Suprapubic skin (tissue), 4 donors: Measurements from ENCODE around the gene ZNF740. TPM values are rescaled to one million over a fixed set of nuclear protein-coding genes. Genes with fewer than 3 reads are reported as not detected.
"Not testable (repeated sequence)": the region's sequence is repeated elsewhere in the genome, so short reads cannot be mapped to it uniquely, and the experiment has no call there.

Experiments
- DNase-seq, 2 donors: peaks; one replicate each; pipeline ENCODE4 v3.0.0-alpha.2; 2019; ENCODE audit warnings: low spot score in 2 of 2
- H3K27ac ChIP-seq: fragments of 200-600 bp; sonication (generic); one replicate; pipeline ENCODE4 v1.5.1; 2019
- H3K27me3 ChIP-seq: fragments of 200-600 bp; sonication (generic); one replicate; pipeline ENCODE4 v1.5.1; 2019
- H3K36me3 ChIP-seq: fragments of 200-600 bp; sonication (generic); one replicate; pipeline ENCODE4 v1.5.1; 2019
- H3K4me1 ChIP-seq: fragments of 200-600 bp; sonication (generic); one replicate; pipeline ENCODE4 v1.5.1; 2019
- H3K4me3 ChIP-seq: fragments of 200-600 bp; sonication (generic); one replicate; pipeline ENCODE4 v1.5.1; 2019; ENCODE audit warnings: mild to moderate bottlenecking
- H3K9me3 ChIP-seq: fragments of 200-600 bp; sonication (generic); one replicate; pipeline ENCODE4 v1.5.1; 2019
- EP300 ChIP-seq: sonication (generic); formaldehyde crosslinking; IDR thresholded peaks from one replicate; pipeline ENCODE4 v1.6.1; 2017; ENCODE audit warnings: antibody characterized with exemption
- POLR2A ChIP-seq, 2 donors: fragments of 450-650 bp; IDR thresholded peaks; one replicate each; pipeline ENCODE4 v1.6.1; 2017; ENCODE audit warnings: antibody characterized with exemption in 2 of 2, mild to moderate bottlenecking in 2 of 2, moderate library complexity in 2 of 2
- POLR2AphosphoS5 ChIP-seq, 3 donors: sonication (generic); formaldehyde crosslinking; IDR thresholded peaks; one replicate each; pipeline ENCODE4 v1.6.1; 2017; ENCODE audit warnings: antibody characterized with exemption in 3 of 3
- WGBS: methylation state at CpG from one replicate; pipeline ENCODE4 v1.1.5; 2018; 5-methylcytosine and 5-hydroxymethylcytosine counted together
- total RNA-seq, 4 donors: library from RNA; depleted of rRNA; stranded (reverse); fragments of >200 nt; gene quantifications; one replicate each; pipeline ENCODE4 v1.1.0, GENCODE V29; 2016
- TF ChIP-seq, protein P1 (sequence below), 2 donors: fragments of 200-600 bp in 1 of 2; fragments of 450-650 bp in 1 of 2; sonication (generic) in 1 of 2; IDR thresholded peaks; one replicate each; pipeline ENCODE4 v1.5.1; 2016 to 2019; ENCODE audit warnings: antibody characterized with exemption in 2 of 2, mild to moderate bottlenecking in 1 of 2, moderate library complexity in 1 of 2

ZNF740 gene
- total RNA-seq, 4 donors from 2014 or later, result 5.9 to 38.9 (median 15.2) TPM

DNA sequence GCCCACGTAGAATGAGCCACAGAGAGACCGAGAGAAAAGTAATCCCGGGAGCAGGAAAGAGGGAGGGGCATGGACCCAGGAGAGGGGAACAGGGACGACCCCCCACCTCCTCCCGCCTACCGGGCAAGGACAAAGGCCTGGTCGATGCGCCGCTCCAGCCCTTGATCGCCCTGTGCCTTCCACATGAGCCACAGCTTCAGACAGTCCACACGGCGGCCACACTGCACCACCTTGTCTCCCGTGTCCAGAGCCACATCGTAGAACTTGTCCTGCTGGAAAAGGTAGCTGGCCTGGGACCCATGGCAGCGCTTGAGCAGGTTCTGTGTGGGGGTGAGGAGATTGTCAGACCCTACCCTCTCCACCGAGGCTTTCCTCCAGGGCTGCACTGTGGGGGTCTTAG, 20.5 kb upstream of the ZNF740 start:
- Histone ChIP-seq H3K9me3 (no peaks in the 10 kb centered on the region), H3K4me3 (no peak overlapping the region), H3K27ac (no peak overlapping the region), H3K36me3 (peaks cover 7% of the 10 kb centered on the region), H3K4me1 (peaks cover 4% of the 10 kb centered on the region), H3K27me3 (no peaks in the 10 kb centered on the region)
- 87% methylated on average over 16 of the region's 16 CpGs for WGBS
- TF ChIP-seq EP300 (no peak), POLR2A (IDR thresholded peaks at IDR 0.05) (no peak)
- no peak for DNase-seq

GRCh38 chr12:53160673-53161072, 19.8 kb upstream of the ZNF740 start:
- Histone ChIP-seq H3K4me1 (peaks cover 4% of the 10 kb centered on the region), H3K36me3 (peaks cover 8% of the 10 kb centered on the region), H3K27me3 (no peaks in the 10 kb centered on the region), H3K9me3 (no peaks in the 10 kb centered on the region), H3K4me3 (no peak overlapping the region), H3K27ac (no peak overlapping the region)
- 86% methylated on average over 2 of the region's 2 CpGs for WGBS
- DNase-seq, result no peak
- TF ChIP-seq, protein P1, sequence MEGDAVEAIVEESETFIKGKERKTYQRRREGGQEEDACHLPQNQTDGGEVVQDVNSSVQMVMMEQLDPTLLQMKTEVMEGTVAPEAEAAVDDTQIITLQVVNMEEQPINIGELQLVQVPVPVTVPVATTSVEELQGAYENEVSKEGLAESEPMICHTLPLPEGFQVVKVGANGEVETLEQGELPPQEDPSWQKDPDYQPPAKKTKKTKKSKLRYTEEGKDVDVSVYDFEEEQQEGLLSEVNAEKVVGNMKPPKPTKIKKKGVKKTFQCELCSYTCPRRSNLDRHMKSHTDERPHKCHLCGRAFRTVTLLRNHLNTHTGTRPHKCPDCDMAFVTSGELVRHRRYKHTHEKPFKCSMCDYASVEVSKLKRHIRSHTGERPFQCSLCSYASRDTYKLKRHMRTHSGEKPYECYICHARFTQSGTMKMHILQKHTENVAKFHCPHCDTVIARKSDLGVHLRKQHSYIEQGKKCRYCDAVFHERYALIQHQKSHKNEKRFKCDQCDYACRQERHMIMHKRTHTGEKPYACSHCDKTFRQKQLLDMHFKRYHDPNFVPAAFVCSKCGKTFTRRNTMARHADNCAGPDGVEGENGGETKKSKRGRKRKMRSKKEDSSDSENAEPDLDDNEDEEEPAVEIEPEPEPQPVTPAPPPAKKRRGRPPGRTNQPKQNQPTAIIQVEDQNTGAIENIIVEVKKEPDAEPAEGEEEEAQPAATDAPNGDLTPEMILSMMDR (IDR thresholded peaks at IDR 0.05), result no peak
- TF ChIP-seq POLR2AphosphoS5 (IDR thresholded peaks at IDR 0.05) (no peak), EP300 (no peak), POLR2A (IDR thresholded peaks at IDR 0.05) (no peak)

- Histone ChIP-seq H3K27ac (no peak overlapping the region), H3K4me1 (peaks cover 4% of the 10 kb centered on the region), H3K9me3 (no peaks in the 10 kb centered on the region), H3K4me3 (no peak overlapping the region), H3K27me3 (no peaks in the 10 kb centered on the region), H3K36me3 (peaks cover 11% of the 10 kb centered on the region)
- no peak for TF ChIP-seq POLR2A (IDR thresholded peaks at IDR 0.05)
- TF ChIP-seq, protein P1 (IDR thresholded peaks at IDR 0.05), result no peak
- TF ChIP-seq POLR2AphosphoS5 (IDR thresholded peaks at IDR 0.05), result no peak
- no peak for TF ChIP-seq EP300
- DNase-seq, result no peak
- 95% methylated on average over 3 of the region's 8 CpGs for WGBS
Measured at GRCh38 chr12:53161119-53161911, 19.2 kb upstream of the ZNF740 start.

GRCh38 chr12:53163008-53163407, 17.5 kb upstream of the ZNF740 start:
- not testable (repeated sequence) for H3K4me3 ChIP-seq, H3K9me3 ChIP-seq, H3K4me1 ChIP-seq, H3K27me3 ChIP-seq, DNase-seq, H3K27ac ChIP-seq
- H3K36me3 ChIP-seq, result peaks cover 11% of the 10 kb centered on the region
- 92% methylated on average over 2 of the region's 2 CpGs for WGBS

DNA sequence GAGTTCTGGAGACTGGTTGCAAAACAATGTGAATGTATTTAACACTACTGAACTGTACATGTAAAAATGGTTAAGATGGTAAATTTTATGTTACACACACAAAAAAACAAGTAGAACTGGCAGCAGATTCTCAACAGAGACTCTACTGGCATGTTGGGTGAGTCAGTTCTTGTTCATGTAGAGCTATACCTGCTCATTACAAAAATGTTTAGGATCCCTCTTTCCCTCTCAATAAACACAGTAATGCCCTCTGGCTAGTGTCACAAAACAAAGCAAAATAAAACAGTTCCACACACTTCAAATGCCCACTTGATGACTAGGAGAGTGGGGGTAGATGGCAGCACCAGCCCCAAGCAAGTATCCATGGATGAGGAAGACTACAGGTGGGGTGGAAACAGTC, 13.7 kb upstream of the ZNF740 start:
- H3K4me3 ChIP-seq, result no peak overlapping the region
- peaks cover 25% of the 10 kb centered on the region for H3K36me3 ChIP-seq
- no peak for DNase-seq
- no peak overlapping the region for H3K27ac ChIP-seq
- no peaks in the 10 kb centered on the region for H3K27me3 ChIP-seq
- H3K9me3 ChIP-seq, result no peaks in the 10 kb centered on the region
- no peak for TF ChIP-seq POLR2AphosphoS5 (IDR thresholded peaks at IDR 0.05)
- no peak for TF ChIP-seq EP300
- TF ChIP-seq POLR2A (IDR thresholded peaks at IDR 0.05), result no peak
- TF ChIP-seq, protein P1 (IDR thresholded peaks at IDR 0.05), result no peak
- H3K4me1 ChIP-seq, result no peaks in the 10 kb centered on the region

DNA sequence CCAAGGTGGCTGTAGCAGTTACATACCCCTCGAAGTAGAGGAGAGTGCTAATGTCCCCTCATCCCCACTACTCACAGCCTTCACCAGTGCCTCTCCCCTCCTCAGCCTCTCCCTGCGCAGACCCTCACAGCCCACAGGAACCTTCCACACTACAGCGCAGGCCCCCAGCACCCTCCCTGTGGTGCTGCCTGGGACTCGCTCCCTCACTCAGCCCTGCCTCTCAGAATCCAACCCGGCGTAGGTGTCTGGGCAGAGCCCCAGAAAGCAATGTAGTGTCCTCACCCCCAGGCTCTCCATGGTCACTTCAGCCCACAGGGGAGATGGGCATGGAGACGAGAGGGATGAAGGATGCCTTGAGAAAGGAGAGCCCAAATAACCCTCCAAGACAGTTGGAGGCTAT, 10.9 kb upstream of the ZNF740 start:
- DNase-seq, result no peak
- Histone ChIP-seq H3K27ac (no peak overlapping the region), H3K4me3 (no peak overlapping the region), H3K9me3 (no peaks in the 10 kb centered on the region), H3K4me1 (no peaks in the 10 kb centered on the region), H3K27me3 (no peaks in the 10 kb centered on the region), H3K36me3 (peaks cover 25% of the 10 kb centered on the region)
- TF ChIP-seq, protein P1 (IDR thresholded peaks at IDR 0.05), result no peak
- TF ChIP-seq POLR2A (IDR thresholded peaks at IDR 0.05) (no peak), EP300 (no peak), POLR2AphosphoS5 (IDR thresholded peaks at IDR 0.05) (no peak)
- WGBS, result 91% methylated on average over 7 of the region's 7 CpGs
